ENCODE data around the gene ALKBH8. TPM values are rescaled to one million over a fixed set of nuclear protein-coding genes. Genes with fewer than 3 reads are reported as not detected.

Gene ALKBH8
- total and polyA plus RNA-seq, 4 donors, result 2.5 to 4.7 (median 3.0) TPM

DNA sequence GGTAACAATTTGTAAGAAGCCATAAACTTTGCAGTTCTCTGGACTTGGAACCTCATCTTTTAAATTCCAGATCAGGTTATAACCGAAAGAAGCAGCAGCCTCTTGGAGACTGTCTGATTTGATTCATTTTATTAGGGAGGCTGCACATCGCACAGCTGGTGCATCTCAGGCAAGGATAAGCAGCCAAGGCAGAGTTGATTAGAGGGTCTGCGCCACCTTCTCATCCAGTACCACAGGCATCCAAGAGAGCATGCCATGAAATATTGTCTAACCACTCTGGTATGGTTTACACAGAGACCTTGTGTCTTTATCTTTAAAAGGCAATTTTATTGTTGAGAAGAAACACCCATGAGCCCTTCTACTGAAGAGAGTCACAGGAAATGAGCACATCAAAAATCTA lies 91.7 kb downstream of the ALKBH8 start:
- Histone ChIP-seq H3K27ac (ENCODE audit: low read depth in 1 of 2, low read length in 2 of 2) (no peak overlapping the region), H3K9me3 (ENCODE audit: control insufficient read depth in 4 of 4, low read length in 3 of 4) (no peaks in the 10 kb centered on the region), H3K4me1 (ENCODE audit: control insufficient read depth in 4 of 4, insufficient read depth in 4 of 4, low read length in 3 of 4) (no peaks in the 10 kb centered on the region), H3K27me3 (ENCODE audit: control insufficient read depth in 4 of 4, insufficient read depth in 4 of 4, low read length in 3 of 4) (no peaks in the 10 kb centered on the region), H3K4me3 (ENCODE audit: low read depth in 1 of 3, low read length in 3 of 3) (no peak overlapping the region), H3K36me3 (ENCODE audit: control insufficient read depth in 4 of 4, insufficient read depth in 3 of 4, low read depth in 1 of 4, low read length in 3 of 4) (no peaks in the 10 kb centered on the region), H3K9ac (ENCODE audit: low read depth in 1 of 2, low read length in 2 of 2) (no peak overlapping the region)
- no peak for TF ChIP-seq TAF1 (conservative IDR thresholded peaks at IDR 0.05)
- no peak for TF ChIP-seq FOXA1 (IDR thresholded peaks at IDR 0.05)
- no peak for TF ChIP-seq YY1 (IDR thresholded peaks at IDR 0.05)
- TF ChIP-seq RAD21 (IDR thresholded peaks at IDR 0.05), result no peak
- DNase-seq (ENCODE audit: low spot score), result no peak
- 85% methylated on average over 3 of the region's 3 CpGs for WGBS

DNA sequence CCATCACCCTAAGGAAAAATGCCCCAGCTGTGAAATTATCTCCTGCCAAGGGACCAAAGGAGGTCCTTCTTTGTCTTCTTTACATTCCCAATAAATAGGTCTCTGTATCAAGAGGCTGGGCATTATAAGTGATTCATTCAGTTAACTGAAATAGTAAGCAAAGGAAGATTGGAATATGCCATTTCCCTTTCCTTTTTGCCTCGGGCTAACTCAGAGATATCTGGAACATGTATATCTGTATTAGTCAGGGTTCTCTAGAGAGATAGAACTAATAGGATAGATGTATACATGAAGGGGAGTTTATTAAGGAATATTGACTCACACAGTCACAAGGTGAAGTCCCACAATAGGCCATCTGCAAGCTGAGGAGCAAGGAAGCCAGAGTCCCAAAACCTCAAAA lies 92.6 kb downstream of the ALKBH8 start:
- Histone ChIP-seq H3K27me3 (ENCODE audit: control insufficient read depth in 4 of 4, insufficient read depth in 4 of 4, low read length in 3 of 4) (peaks cover 0 to 3% (median 0%) of the 10 kb centered on the region in 4 donors), H3K9me3 (ENCODE audit: control insufficient read depth in 4 of 4, low read length in 3 of 4) (no peaks in the 10 kb centered on the region), H3K36me3 (ENCODE audit: control insufficient read depth in 4 of 4, insufficient read depth in 3 of 4, low read depth in 1 of 4, low read length in 3 of 4) (no peaks in the 10 kb centered on the region), H3K9ac (ENCODE audit: low read depth in 1 of 2, low read length in 2 of 2) (no peak overlapping the region), H3K4me1 (ENCODE audit: control insufficient read depth in 4 of 4, insufficient read depth in 4 of 4, low read length in 3 of 4) (no peaks in the 10 kb centered on the region), H3K4me3 (ENCODE audit: low read depth in 1 of 3, low read length in 3 of 3) (no peak overlapping the region), H3K27ac (ENCODE audit: low read depth in 1 of 2, low read length in 2 of 2) (no peak overlapping the region)
- 64% methylated on average over 1 of the region's 1 CpG for WGBS
- DNase-seq (ENCODE audit: low spot score), result no peak
- no peak for TF ChIP-seq HNF4G (IDR thresholded peaks at IDR 0.05)
- TF ChIP-seq, protein P1, sequence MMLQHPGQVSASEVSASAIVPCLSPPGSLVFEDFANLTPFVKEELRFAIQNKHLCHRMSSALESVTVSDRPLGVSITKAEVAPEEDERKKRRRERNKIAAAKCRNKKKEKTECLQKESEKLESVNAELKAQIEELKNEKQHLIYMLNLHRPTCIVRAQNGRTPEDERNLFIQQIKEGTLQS (IDR thresholded peaks at IDR 0.05), result no peak
- TF ChIP-seq RXRA (IDR thresholded peaks at IDR 0.05), result no peak
- TF ChIP-seq GABPA (IDR thresholded peaks at IDR 0.05 in 1 of 2, conservative IDR thresholded peaks at IDR 0.05 in 1 of 2), result no peak
- TF ChIP-seq TAF1 (conservative IDR thresholded peaks at IDR 0.05), result no peak
- TF ChIP-seq, protein P2, sequence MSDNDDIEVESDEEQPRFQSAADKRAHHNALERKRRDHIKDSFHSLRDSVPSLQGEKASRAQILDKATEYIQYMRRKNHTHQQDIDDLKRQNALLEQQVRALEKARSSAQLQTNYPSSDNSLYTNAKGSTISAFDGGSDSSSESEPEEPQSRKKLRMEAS (IDR thresholded peaks at IDR 0.05), result no peak
- TF ChIP-seq NR2F2 (IDR thresholded peaks at IDR 0.05), result no peak
- TF ChIP-seq EGR1 (IDR thresholded peaks at IDR 0.05; ENCODE audit: low read depth in 2 of 2), result no peak
- no peak for TF ChIP-seq HNF4A (conservative IDR thresholded peaks at IDR 0.05)
- no peak for TF ChIP-seq RAD21 (IDR thresholded peaks at IDR 0.05)
- TF ChIP-seq FOXA1 (IDR thresholded peaks at IDR 0.05), result no peak
- TF ChIP-seq, protein P3, sequence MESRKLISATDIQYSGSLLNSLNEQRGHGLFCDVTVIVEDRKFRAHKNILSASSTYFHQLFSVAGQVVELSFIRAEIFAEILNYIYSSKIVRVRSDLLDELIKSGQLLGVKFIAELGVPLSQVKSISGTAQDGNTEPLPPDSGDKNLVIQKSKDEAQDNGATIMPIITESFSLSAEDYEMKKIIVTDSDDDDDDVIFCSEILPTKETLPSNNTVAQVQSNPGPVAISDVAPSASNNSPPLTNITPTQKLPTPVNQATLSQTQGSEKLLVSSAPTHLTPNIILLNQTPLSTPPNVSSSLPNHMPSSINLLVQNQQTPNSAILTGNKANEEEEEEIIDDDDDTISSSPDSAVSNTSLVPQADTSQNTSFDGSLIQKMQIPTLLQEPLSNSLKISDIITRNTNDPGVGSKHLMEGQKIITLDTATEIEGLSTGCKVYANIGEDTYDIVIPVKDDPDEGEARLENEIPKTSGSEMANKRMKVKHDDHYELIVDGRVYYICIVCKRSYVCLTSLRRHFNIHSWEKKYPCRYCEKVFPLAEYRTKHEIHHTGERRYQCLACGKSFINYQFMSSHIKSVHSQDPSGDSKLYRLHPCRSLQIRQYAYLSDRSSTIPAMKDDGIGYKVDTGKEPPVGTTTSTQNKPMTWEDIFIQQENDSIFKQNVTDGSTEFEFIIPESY (IDR thresholded peaks at IDR 0.05), result no peak
- no peak for TF ChIP-seq SP1 (IDR thresholded peaks at IDR 0.05)
- TF ChIP-seq, protein P4, sequence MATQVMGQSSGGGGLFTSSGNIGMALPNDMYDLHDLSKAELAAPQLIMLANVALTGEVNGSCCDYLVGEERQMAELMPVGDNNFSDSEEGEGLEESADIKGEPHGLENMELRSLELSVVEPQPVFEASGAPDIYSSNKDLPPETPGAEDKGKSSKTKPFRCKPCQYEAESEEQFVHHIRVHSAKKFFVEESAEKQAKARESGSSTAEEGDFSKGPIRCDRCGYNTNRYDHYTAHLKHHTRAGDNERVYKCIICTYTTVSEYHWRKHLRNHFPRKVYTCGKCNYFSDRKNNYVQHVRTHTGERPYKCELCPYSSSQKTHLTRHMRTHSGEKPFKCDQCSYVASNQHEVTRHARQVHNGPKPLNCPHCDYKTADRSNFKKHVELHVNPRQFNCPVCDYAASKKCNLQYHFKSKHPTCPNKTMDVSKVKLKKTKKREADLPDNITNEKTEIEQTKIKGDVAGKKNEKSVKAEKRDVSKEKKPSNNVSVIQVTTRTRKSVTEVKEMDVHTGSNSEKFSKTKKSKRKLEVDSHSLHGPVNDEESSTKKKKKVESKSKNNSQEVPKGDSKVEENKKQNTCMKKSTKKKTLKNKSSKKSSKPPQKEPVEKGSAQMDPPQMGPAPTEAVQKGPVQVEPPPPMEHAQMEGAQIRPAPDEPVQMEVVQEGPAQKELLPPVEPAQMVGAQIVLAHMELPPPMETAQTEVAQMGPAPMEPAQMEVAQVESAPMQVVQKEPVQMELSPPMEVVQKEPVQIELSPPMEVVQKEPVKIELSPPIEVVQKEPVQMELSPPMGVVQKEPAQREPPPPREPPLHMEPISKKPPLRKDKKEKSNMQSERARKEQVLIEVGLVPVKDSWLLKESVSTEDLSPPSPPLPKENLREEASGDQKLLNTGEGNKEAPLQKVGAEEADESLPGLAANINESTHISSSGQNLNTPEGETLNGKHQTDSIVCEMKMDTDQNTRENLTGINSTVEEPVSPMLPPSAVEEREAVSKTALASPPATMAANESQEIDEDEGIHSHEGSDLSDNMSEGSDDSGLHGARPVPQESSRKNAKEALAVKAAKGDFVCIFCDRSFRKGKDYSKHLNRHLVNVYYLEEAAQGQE (IDR thresholded peaks at IDR 0.05), result no peak
- TF ChIP-seq FOXA2 (IDR thresholded peaks at IDR 0.05), result no peak
